NCI-H524 (cell line): ENCODE measurements around the gene PDGFRA.
"Not testable (repeated sequence)": the region's sequence is repeated elsewhere in the genome, so short reads cannot be mapped to it uniquely, and the experiment has no call there.

Source experiments
- DNase-seq, 2 experiments: peaks; one replicate each; lab custom pipeline; 2025; lab: John Stamatoyannopoulos, UW

Gene PDGFRA

GRCh38 chr4:54227256-54228055 is 1.6 kb upstream of the PDGFRA start:
- peak in 1 of 2 experiments; percentile 55 for DNase-seq

- DNase-seq = peak; percentile 21 to 65
Observed at GRCh38 chr4:54228056-54228527, 1.0 kb upstream of the PDGFRA start.

- peak in 1 of 2 experiments; percentile 20 for DNase-seq
Observed at GRCh38 chr4:54228546-54228945, 547 bp upstream of the PDGFRA start.

DNA sequence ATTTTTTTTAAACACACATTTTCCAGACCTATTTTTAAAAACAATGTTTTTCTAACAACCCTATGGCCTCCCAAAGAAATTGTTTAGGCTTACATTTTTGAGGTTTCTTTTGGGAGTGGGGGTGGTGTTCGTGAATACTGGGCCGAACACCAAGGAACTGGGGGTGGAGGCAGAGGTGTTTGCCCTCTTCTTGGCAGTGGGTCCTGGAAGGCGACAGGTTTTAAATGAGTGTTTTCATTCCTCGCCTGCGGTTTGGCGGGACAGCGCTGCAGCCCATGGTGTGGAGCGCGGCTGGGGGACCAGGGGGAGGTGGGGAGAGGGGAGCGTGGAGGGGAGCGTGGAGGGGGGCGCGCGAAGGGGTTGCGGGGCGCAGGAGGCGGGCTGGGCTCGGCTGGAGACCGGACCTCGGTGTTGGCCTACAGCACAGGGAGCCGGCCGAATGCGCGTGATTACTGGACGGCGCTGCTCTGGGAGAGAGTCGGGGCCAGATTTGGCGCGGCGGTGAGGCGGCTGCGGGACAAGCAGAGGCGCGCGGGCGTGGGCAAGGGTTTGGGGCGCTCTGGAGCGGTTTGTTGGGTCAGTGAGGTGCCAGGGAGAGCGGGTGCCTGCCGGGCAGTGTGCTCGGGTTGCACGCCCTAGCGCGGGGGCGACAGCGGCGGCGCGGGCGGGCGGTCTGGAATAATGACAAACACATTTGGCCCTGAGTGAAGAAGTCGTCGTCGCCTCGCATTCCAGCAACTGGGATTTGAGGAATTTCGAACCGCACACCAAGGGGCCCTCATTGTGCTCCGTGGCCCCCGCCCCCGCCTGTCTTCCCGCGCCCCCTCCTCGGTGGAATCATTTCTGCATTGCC is 764 bp downstream of the PDGFRA start:
- no peak for DNase-seq

DNA sequence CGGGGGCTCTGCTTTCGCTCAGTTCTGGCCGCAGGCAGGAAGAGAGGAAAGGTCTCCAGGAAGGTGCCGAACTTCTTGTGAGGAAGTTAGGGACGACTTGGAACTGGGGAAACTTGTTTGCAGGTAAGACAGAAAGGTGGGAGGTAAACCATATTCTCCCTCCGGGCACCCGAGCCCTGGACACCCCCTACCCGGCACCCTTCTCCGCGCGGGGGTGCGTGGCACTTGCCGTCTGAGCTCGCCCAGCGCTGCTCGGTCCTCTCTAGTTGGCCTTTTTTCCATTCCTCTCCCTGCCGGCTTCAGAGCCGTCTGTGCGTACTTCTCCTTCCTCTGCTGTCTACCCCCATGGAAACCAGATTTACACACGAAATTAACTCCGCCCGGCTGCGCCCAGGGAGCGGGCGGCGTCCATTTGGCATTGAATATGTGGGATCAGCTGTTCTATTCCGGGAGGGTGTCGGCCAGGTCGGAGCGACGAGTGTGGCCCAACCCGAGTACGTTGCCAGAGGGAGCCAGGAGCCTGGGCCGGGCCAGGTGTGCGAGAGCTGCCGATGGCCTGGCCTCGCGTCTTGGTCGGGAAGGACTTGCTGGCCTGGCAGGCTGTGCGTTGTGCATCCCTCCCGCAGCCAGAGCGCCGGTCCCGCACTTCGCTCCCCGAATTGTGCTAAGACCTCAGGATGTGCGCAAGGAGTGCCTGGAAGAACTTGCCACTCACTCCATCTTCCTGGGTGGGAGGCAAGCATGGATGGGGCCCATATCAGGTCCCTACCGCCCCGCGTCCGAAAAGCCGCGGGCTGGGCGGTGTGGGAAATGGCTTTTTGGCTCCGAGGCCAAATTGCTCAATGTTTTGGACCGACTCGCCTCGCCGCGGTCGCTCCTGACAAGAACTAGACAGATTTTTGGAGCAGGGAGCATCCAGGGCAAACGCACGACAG is 1.7 kb downstream of the PDGFRA start:
- peak in 1 of 2 experiments; percentile 38 for DNase-seq

GRCh38 chr4:54231419-54231767 is 2.3 kb downstream of the PDGFRA start:
- no peak for DNase-seq

DNA sequence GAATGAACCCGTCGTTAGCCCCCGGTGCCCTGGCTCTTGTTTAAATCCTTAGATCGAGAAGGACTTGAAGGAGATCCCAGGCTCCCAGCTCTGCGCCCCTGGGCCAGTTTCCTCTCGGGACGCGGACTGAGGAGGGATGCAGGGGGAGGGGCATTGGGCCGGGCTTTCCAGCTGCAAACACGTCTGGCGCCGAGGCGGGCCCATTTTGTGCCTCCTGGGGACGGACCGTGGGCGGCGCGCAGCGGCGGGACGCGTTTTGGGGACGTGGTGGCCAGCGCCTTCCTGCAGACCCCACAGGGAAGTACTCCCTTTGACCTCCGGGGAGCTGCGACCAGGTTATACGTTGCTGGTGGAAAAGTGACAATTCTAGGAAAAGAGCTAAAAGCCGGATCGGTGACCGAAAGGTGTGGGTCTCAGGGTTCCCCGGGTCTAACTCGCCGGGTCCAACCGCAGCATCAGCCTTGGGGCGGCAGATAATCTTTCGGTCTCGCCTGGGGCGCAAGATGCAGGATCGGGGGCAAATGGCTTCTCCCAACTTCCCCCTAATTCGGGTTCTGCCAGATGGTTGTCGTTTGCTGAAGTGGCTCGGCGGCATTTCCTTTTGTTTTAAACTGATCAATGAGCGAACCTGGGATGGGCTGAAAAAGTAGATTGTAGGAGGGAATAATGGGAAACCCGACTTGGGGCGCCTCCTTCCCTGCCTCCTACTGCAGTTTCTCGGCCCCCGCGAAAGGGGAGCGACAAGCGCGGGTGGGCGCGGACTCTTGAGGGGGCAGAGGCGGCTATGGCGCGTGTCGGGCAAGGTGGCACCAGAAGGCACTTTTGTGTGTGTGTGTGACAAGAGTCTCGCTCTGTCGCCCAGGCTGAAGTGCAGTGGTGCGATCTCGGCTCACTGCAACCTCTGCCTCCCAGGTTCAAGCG is 2.9 kb downstream of the PDGFRA start:
- peak in 1 of 2 experiments; percentile 37 for DNase-seq

DNA sequence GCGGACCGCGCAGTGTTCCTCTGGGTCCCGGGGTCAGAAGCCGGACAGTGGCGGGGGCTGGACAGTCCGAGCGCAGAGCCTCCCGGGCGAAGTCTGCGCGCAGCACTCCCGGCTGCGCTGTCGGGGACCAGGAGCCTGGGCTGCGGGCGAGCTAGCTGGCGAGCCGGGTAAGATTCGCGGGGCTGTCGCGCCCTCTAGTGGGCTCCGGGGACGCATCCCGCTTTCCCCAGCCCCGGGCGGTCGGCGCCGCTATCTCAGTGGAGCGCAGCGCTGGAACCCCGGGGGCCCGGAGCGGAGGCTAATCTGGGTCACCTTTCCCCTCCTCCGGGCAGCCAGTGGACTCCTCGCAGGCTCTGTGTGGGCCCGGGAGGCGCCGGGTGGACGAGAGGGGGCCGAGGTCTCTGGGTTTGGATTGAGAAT is 4.2 kb downstream of the PDGFRA start:
- peak; percentile 51 to 68 for DNase-seq

- peak; percentile 42 to 72 for DNase-seq
Observed at GRCh38 chr4:54233697-54234496, 4.8 kb downstream of the PDGFRA start.

GRCh38 chr4:54234497-54235205 is 5.6 kb downstream of the PDGFRA start:
- no peak for DNase-seq

GRCh38 chr4:54236316-54236715 is 7.2 kb downstream of the PDGFRA start:
- not testable (repeated sequence) for DNase-seq

- DNase-seq = no peak
Observed at GRCh38 chr4:54237770-54238169, 8.7 kb downstream of the PDGFRA start.

DNA sequence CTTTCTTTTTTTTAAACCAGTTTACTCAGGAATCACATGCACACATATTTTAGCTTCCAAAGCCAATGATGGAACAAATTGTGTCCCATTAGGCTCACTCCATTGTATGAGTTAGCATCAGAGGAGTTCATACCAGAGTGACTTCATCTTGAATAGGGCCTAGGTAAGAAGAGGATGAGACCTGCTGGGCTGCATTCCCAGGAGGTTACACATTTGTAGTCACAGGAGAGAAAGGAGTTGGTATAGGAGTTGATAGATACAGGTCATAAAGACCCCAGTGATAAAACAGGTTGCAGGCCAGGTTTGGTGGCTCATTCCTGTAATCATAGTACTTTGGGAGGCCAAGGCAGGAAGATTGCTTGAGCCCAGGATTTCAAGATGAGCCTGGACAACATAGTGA is 9.3 kb downstream of the PDGFRA start:
- DNase-seq = no peak

DNA sequence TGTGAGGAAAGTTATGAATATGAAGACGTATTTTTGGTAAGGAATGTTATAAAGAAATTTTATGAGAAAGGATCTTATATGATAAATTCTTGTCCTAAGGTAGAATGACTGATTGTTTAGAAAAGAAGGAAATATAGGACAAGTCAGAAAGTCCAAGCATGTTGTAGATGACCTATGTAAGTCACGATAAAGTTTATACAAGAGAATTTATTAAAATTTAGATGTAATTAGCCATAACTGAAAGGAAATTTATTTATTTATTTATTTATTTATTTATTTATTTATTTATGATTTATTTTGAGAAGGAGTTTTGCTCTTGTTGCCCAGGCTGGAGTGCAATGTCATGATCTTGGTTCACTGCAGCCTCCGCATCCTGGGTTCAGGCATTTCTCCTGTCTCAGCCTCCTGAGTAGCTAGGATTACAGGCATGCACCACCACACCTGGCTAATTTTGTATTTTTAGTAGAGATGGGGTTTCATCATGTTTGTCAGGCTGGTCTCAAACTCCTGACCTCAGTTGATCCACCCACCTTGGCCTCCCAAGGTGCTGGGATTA is 12.3 kb downstream of the PDGFRA start:
- not testable (repeated sequence) for DNase-seq

DNA sequence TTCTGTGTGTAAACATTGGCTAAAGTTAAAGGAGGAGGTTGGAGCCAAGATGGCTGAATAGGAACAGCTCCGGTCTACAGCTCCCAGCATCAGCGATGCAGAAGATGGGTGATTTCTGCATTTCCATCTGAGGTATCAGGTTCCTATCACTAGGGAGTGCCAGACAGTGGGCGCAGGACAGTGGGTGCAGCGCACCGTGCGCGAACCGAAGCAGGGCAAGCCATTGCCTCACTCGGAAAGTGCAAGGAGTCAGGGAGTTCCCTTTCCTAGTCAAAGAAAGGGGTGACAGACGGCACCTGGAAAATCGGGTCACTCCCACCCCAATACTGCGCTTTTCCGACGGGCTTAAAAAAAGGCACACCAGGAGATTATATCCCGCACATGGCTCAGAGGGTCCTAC is 14.4 kb downstream of the PDGFRA start:
- not testable (repeated sequence) for DNase-seq

- not testable (repeated sequence) for DNase-seq
Observed at GRCh38 chr4:54252312-54252711, 23.2 kb downstream of the PDGFRA start.

- no peak for DNase-seq
Observed at GRCh38 chr4:54254116-54254914, 25.2 kb downstream of the PDGFRA start.

- no peak for DNase-seq
Observed at GRCh38 chr4:54254915-54255246, 25.8 kb downstream of the PDGFRA start.
